K562 (cell line): ENCODE measurements around the gene NT5C1B. TPM values are rescaled to one million over a fixed set of nuclear protein-coding genes. Genes with fewer than 3 reads are reported as not detected.

Source experiments
- ATAC-seq: fragments of 200-7000 bp; cut with Tn5 transposase; 3 replicates; pipeline ENCODE4 v1.9.1; 2020; ENCODE audit warnings: moderate library complexity
- BruUV-seq: library from RNA; stranded (reverse); fragments of 400-500 nt; replicated peaks from 2 replicates; lab custom pipeline; 2021; lab: Mats Ljungman, UMichigan
- CTCF ChIA-PET: fragments of 300-600 bp; formaldehyde crosslinking; extraction: SDS; loops from one replicate; lab custom pipeline; 2021; ENCODE audit warnings: low intra/inter-chr PET ratio; lab: Yijun Ruan, JAX
- POLR2A ChIA-PET: fragments of 300-600, 350-650 bp; sonication (Branson Sonifier 250); formaldehyde crosslinking; extraction: SDS; loops from one replicate; lab custom pipeline; 2021; ENCODE audit warnings: antibody characterized with exemption, inconsistent platforms; lab: Yijun Ruan, JAX
- DNase-seq, 4 experiments: peaks; one replicate each; pipeline versions ENCODE4 v3.0.0 to v3.0.0-alpha.2; 2011 to 2018; ENCODE audit warnings: low spot score in 3 of 4, mixed read lengths in 3 of 4; ENCODE audit errors: extremely low read depth in 1 of 4
- FAIRE-seq: peaks from 2 replicates; lab custom pipeline; 2011; peaks lifted over from hg19 to GRCh38; lab: Jason Lieb, UNC
- H2AFZ ChIP-seq: 2 replicates; pipeline ENCODE4 v1.6.0; 2011; ENCODE audit warnings: low read depth, low read length, control low read depth, inconsistent platforms
- H3K27ac ChIP-seq: fragments of 200-600 bp; 3 replicates; pipeline ENCODE4 v1.8.0; 2011; ENCODE audit warnings: low read depth, mild to moderate bottlenecking, control low read depth, inconsistent platforms, low read length, moderate library complexity, mixed read lengths; ENCODE audit errors: extremely low read depth
- H3K27me3 ChIP-seq, 2 experiments: fragments of 300-600 bp in 1 of 2; 2 replicates in 1 of 2; 3 replicates in 1 of 2; pipeline versions ENCODE4 v1.6.0 to v1.8.0; 2011; ENCODE audit warnings: inconsistent platforms in 2 of 2, low read length in 2 of 2, mild to moderate bottlenecking in 1 of 2, mixed read lengths in 1 of 2, moderate library complexity in 1 of 2; ENCODE audit not compliant: control insufficient read depth in 2 of 2, insufficient read depth in 2 of 2
- H3K36me3 ChIP-seq: fragments of 300-600 bp; 3 replicates; pipeline ENCODE4 v1.8.0; 2011; ENCODE audit warnings: mild to moderate bottlenecking, low read length, inconsistent platforms; ENCODE audit not compliant: control insufficient read depth, insufficient read depth
- H3K4me1 ChIP-seq, 2 experiments: fragments of 200-600 bp in 1 of 2; replicated peaks in 1 of 2; 2 replicates in 1 of 2; 3 replicates in 1 of 2; pipeline versions ENCODE4 v1.5.1 to v1.8.0; 2011; ENCODE audit warnings: inconsistent platforms in 2 of 2, low read length in 2 of 2, mild to moderate bottlenecking in 1 of 2, mixed read lengths in 1 of 2, moderate library complexity in 1 of 2; ENCODE audit not compliant: control insufficient read depth in 2 of 2, insufficient read depth in 2 of 2
- H3K4me2 ChIP-seq: 2 replicates; pipeline ENCODE4 v1.6.1; 2011; ENCODE audit warnings: low read length, control low read depth, inconsistent platforms, mixed read lengths; ENCODE audit not compliant: insufficient read depth
- H3K4me3 ChIP-seq: fragments of 200-600 bp; sonication (generic), shearing (Covaris generic); 2 replicates; pipeline ENCODE4 v1.5.1; 2016; ENCODE audit warnings: control low read depth, inconsistent platforms
- H3K79me2 ChIP-seq: fragments of 200-600 bp; 3 replicates; pipeline ENCODE4 v1.8.0; 2011; ENCODE audit warnings: low read length, inconsistent platforms; ENCODE audit not compliant: control insufficient read depth, insufficient read depth
- H3K9ac ChIP-seq, 2 experiments: 2 replicates each; pipeline versions ENCODE4 v1.6.0 to v1.6.1; 2011; ENCODE audit warnings: low read depth in 2 of 2, low read length in 2 of 2, control low read depth in 1 of 2, inconsistent platforms in 1 of 2, mild to moderate bottlenecking in 1 of 2, mixed read lengths in 1 of 2; ENCODE audit not compliant: insufficient read depth in 1 of 2
- H3K9me1 ChIP-seq: one replicate; pipeline ENCODE4 v1.6.0; 2011; ENCODE audit warnings: inconsistent platforms, mild to moderate bottlenecking, low read length, moderate library complexity; ENCODE audit not compliant: control insufficient read depth, insufficient read depth
- H3K9me3 ChIP-seq: replicated peaks from 2 replicates; pipeline ENCODE4 v1.5.1; 2011; ENCODE audit warnings: low read depth, low read length, inconsistent platforms; ENCODE audit not compliant: control insufficient read depth, insufficient read depth
- H4K20me1 ChIP-seq: replicated peaks from 2 replicates; pipeline ENCODE4 v1.6.1; 2011; ENCODE audit warnings: low read length, inconsistent platforms, mixed read lengths; ENCODE audit not compliant: control insufficient read depth, insufficient read depth
- CEBPG ChIP-seq, 3 experiments: fragments of 200-800 bp in 1 of 3; sonication (Bioruptor generic) in 1 of 3; sonication (generic) in 1 of 3; formaldehyde crosslinking in 1 of 3; IDR thresholded peaks in 2 of 3; conservative IDR thresholded peaks in 1 of 3; 2 replicates each; pipeline versions ENCODE4 v1.6.1 to v1.8.0; 2016 to 2022; ENCODE audit warnings: missing compliant biosample characterization in 2 of 3, missing genetic modification characterization in 2 of 3, mild to moderate bottlenecking in 1 of 3, missing genetic modification reagents in 1 of 3
- ZBTB11 ChIP-seq, 3 experiments: fragments of 200-800 bp in 1 of 3; fragments of 250-450 bp in 1 of 3; fragments of 450-650 bp in 1 of 3; sonication (Bioruptor Pico) in 1 of 3; sonication (Bioruptor generic) in 1 of 3; formaldehyde crosslinking in 1 of 3; IDR thresholded peaks; 2 replicates each; pipeline versions ENCODE4 v1.6.1 to v1.8.0; 2016 to 2022; ENCODE audit warnings: mild to moderate bottlenecking in 2 of 3, missing genetic modification characterization in 2 of 3, missing compliant biosample characterization in 1 of 3, moderate library complexity in 1 of 3
- WGBS: fragments of 100-300 bp; shearing (Covaris generic); methylation state at CpG from one replicate; pipeline ENCODE4 v1.1.6; 2016; ENCODE audit warnings: low coverage, mixed read lengths; ENCODE audit not compliant: insufficient coverage; ENCODE audit errors: missing lambda C conversion rate; 5-methylcytosine and 5-hydroxymethylcytosine counted together
- in situ Hi-C: fragments of 300-500 bp; cut with MboI; formaldehyde crosslinking; loops from 4 replicates; pipeline ENCODE4 v1.15.0; 2018; ENCODE audit warnings: inconsistent platforms, mixed read lengths
- intact Hi-C: fragments of 100-400 bp; cut with micrococcal nuclease; formaldehyde crosslinking; loops from 2 replicates; pipeline ENCODE4 v1.14.2; 2022
- polyA plus RNA-seq, 8 experiments: library from polyadenylated mRNA; depleted of rRNA in 4 of 8; stranded (reverse) in 5 of 8; unstranded in 3 of 8; fragments of >200 nt; fragmentation: Nextera tagmentation in 2 of 8; fragmentation: Illumina TruSeq in 1 of 8; extraction: Ambion mirVana in 2 of 8; extraction: Trizol in 1 of 8; gene quantifications; 2 replicates each; pipeline versions ENCODE4 v1.2.1 to v1.2.3, GENCODE V29; 2011 to 2014; ENCODE audit warnings: inconsistent platforms in 1 of 8, missing spikeins in 1 of 8
- total RNA-seq, 7 experiments: library from RNA; depleted of rRNA in 6 of 7; stranded (reverse); fragments of >200 nt in 6 of 7; fragmentation: Illumina TruSeq in 2 of 7; extraction: Trizol in 2 of 7; gene quantifications; 2 replicates each; pipeline versions ENCODE4 v1.2.1 to v1.2.3, GENCODE V29; 2011 to 2021; ENCODE audit warnings: low replicate concordance in 1 of 7

The NT5C1B gene
- total and polyA plus RNA-seq, 9 of the 15 experiments (the other 6 are each of a cell fraction or from before 2014, with no cell fraction given) = 0.07 TPM; not detected in 8

- no peaks in the 10 kb centered on the region for H3K4me1 ChIP-seq
- no peak overlapping the region for H3K9ac ChIP-seq
- BruUV-seq = no TSS peak
- 3% methylated on average over 4 of the region's 4 CpGs for WGBS
- H3K27ac ChIP-seq = no peak overlapping the region
- POLR2A ChIA-PET = interaction anchor here (0.8 kb wide), 1 partner anchor 8 kb away, joined by 4 read pairs; no protein-coding TSS in a partner anchor
- no peaks in the 10 kb centered on the region for H3K9me1 ChIP-seq
- no peak for TF ChIP-seq CEBPG (CRISPR knock-in tag; IDR thresholded peaks at IDR 0.05)
- peak in 1 of 2 experiments; percentile 67; a peak in 2 of 4 replicates for TF ChIP-seq CEBPG (tag; conservative IDR thresholded peaks at IDR 0.05 in 1 of 2, IDR thresholded peaks at IDR 0.05 in 1 of 2)
- TF ChIP-seq ZBTB11 (CRISPR knock-in tag; IDR thresholded peaks at IDR 0.05) = no peak
- no peaks in the 10 kb centered on the region for H3K36me3 ChIP-seq
- H3K27me3 ChIP-seq = no peaks in the 10 kb centered on the region; a peak in 1 of 5 replicates
- H3K4me2 ChIP-seq = no peak overlapping the region
- no peak overlapping the region for H3K4me3 ChIP-seq
- FAIRE-seq (no peak), ATAC-seq (no peak), DNase-seq (no peak)
- no peaks in the 10 kb centered on the region for H3K79me2 ChIP-seq
- H3K9me3 ChIP-seq = no peaks in the 10 kb centered on the region
- in situ Hi-C loops (no loop called here), intact Hi-C loops (no loop called here)
- CTCF ChIA-PET = no interaction called here
- no peaks in the 10 kb centered on the region for H4K20me1 ChIP-seq
- no peak overlapping the region for H2AFZ ChIP-seq
Measured at GRCh38 chr2:18527822-18528221, 61.5 kb downstream of the NT5C1B start.
